Neutrophil (primary cell): ENCODE results near the gene GBF1.

Experiments
- H3K27ac ChIP-seq: fragments of 200-600 bp; sonication (generic); 2 replicates; pipeline ENCODE4 v1.5.1; 2016; ENCODE audit warnings: mild to moderate bottlenecking, moderate library complexity
- H3K27me3 ChIP-seq: fragments of 200-600 bp; sonication (generic); 2 replicates; pipeline ENCODE4 v1.6.0; 2016; ENCODE audit warnings: mild to moderate bottlenecking
- H3K36me3 ChIP-seq: fragments of 200-600 bp; sonication (generic); 2 replicates; pipeline ENCODE4 v1.5.1; 2017
- H3K4me1 ChIP-seq, 2 experiments: fragments of 200-600 bp in 1 of 2; sonication (generic) in 1 of 2; 1 replicate in 1 of 2; 2 replicates in 1 of 2; pipeline versions ENCODE4 v1.5.1 to v1.6.1; 2013 to 2016; ENCODE audit warnings: low read depth in 1 of 2, low read length in 1 of 2, mild to moderate bottlenecking in 1 of 2, moderate library complexity in 1 of 2; ENCODE audit not compliant: control insufficient read depth in 1 of 2, insufficient read depth in 1 of 2
- H3K4me3 ChIP-seq, 2 experiments: fragments of 200-600 bp in 1 of 2; sonication (generic) in 1 of 2; 1 replicate in 1 of 2; 2 replicates in 1 of 2; pipeline ENCODE4 v1.5.1; 2013 to 2016; ENCODE audit warnings: low read depth in 1 of 2, low read length in 1 of 2, mild to moderate bottlenecking in 1 of 2, moderate library complexity in 1 of 2
- H3K9me3 ChIP-seq: fragments of 200-600 bp; sonication (generic); 2 replicates; pipeline ENCODE4 v1.5.1; 2016
- CTCF ChIP-seq: fragments of 200-600 bp; sonication (generic); IDR thresholded peaks from 2 replicates; pipeline ENCODE4 v1.5.1; 2016; ENCODE audit warnings: antibody characterized with exemption

GBF1 gene

GRCh38 chr10:102416283-102416682 is 171.0 kb downstream of the GBF1 start:
- Histone ChIP-seq H3K4me3 (no peak overlapping the region), H3K9me3 (no peaks in the 10 kb centered on the region), H3K27me3 (peaks cover 89% of the 10 kb centered on the region), H3K4me1 (peaks cover 19 to 22% of the 10 kb centered on the region in 2 experiments), H3K27ac (no peak overlapping the region), H3K36me3 (no peaks in the 10 kb centered on the region)
- TF ChIP-seq CTCF: no peak

- Histone ChIP-seq H3K36me3 (no peaks in the 10 kb centered on the region), H3K4me3 (no peak overlapping the region), H3K27ac (no peak overlapping the region), H3K4me1 (peaks cover 22 to 26% of the 10 kb centered on the region in 2 experiments), H3K27me3 (peaks cover 85% of the 10 kb centered on the region), H3K9me3 (no peaks in the 10 kb centered on the region)
- no peak for TF ChIP-seq CTCF
Observed at GRCh38 chr10:102416695-102417094, 171.4 kb downstream of the GBF1 start.

GRCh38 chr10:102418622-102419268 is 173.4 kb downstream of the GBF1 start, which contains the start of gene PSD:
Gene PSD (minus strand): TSS chr10:102418785. CDS start chr10:102417038, 1,747 bp downstream.
- H3K4me3 ChIP-seq: peak within 1 kb of the TSS; percentile 80 to 89
- peaks cover 3% of the 10 kb centered on the region for H3K36me3 ChIP-seq
- no peak for TF ChIP-seq CTCF
- H3K9me3 ChIP-seq: no peaks in the 10 kb centered on the region
- H3K27ac ChIP-seq: no peak within 1 kb of the TSS
- peaks cover 37 to 45% of the 10 kb centered on the region in 2 experiments for H3K4me1 ChIP-seq
- peaks cover 64% of the 10 kb centered on the region for H3K27me3 ChIP-seq

- TF ChIP-seq CTCF: no peak
- H3K4me3 ChIP-seq: peak overlapping the region; percentile 80 to 89
- peaks cover 56% of the 10 kb centered on the region for H3K27me3 ChIP-seq
- H3K9me3 ChIP-seq: no peaks in the 10 kb centered on the region
- H3K27ac ChIP-seq: peak overlapping the region; percentile 90
- peaks cover 37 to 45% of the 10 kb centered on the region in 2 experiments for H3K4me1 ChIP-seq
- peaks cover 11% of the 10 kb centered on the region for H3K36me3 ChIP-seq
Observed at GRCh38 chr10:102419269-102420180, 174.2 kb downstream of the GBF1 start.

GRCh38 chr10:102420181-102420713 is 174.9 kb downstream of the GBF1 start:
- no peak for TF ChIP-seq CTCF
- H3K36me3 ChIP-seq: peaks cover 16% of the 10 kb centered on the region

More at GRCh38 chr10:102420181-102420713, 174.9 kb downstream of the GBF1 start:
- Histone ChIP-seq H3K4me1 (peaks cover 37 to 45% of the 10 kb centered on the region in 2 experiments), H3K27me3 (peaks cover 49% of the 10 kb centered on the region), H3K27ac (peak overlapping the region; percentile 90), H3K4me3 (peak overlapping the region; percentile 80 to 89), H3K9me3 (no peaks in the 10 kb centered on the region)
